H9 (cell line): Measurements from ENCODE around the gene TNIK. TPM values are rescaled to one million over a fixed set of nuclear protein-coding genes. Genes with fewer than 3 reads are reported as not detected.

Experiments used
- DNase-seq: peaks from one replicate; pipeline ENCODE4 v3.0.0-alpha.2; 2017
- H2AFZ ChIP-seq: one replicate; pipeline ENCODE4 v1.6.1; 2013; ENCODE audit warnings: mild to moderate bottlenecking, low read length, control low read depth, moderate library complexity
- H2AK5ac ChIP-seq: 2 replicates; pipeline ENCODE4 v1.6.1; 2013; ENCODE audit warnings: low read length, control low read depth, mixed read lengths; ENCODE audit not compliant: insufficient read length
- H2BK120ac ChIP-seq: one replicate; pipeline ENCODE4 v1.6.1; 2013; ENCODE audit warnings: low read depth, mild to moderate bottlenecking, low read length, control low read depth, inconsistent platforms; ENCODE audit not compliant: poor library complexity, severe bottlenecking
- H2BK12ac ChIP-seq: 2 replicates; pipeline ENCODE4 v1.6.1; 2013; ENCODE audit warnings: low read length, control low read depth, mixed read lengths, low read depth; ENCODE audit not compliant: insufficient read length
- H2BK15ac ChIP-seq: 2 replicates; pipeline ENCODE4 v1.6.1; 2013; ENCODE audit warnings: low read depth, low read length, control low read depth
- H2BK20ac ChIP-seq: one replicate; pipeline ENCODE4 v1.6.1; 2013; ENCODE audit warnings: low read depth, mild to moderate bottlenecking, low read length, control low read depth, inconsistent platforms; ENCODE audit not compliant: poor library complexity, severe bottlenecking
- H2BK5ac ChIP-seq: 2 replicates; pipeline ENCODE4 v1.6.1; 2013; ENCODE audit warnings: low read length, control low read depth, mixed read lengths; ENCODE audit not compliant: insufficient read length
- H3K14ac ChIP-seq: 2 replicates; pipeline ENCODE4 v1.6.1; 2013; ENCODE audit warnings: low read length, control low read depth; ENCODE audit not compliant: insufficient read depth
- H3K18ac ChIP-seq: 2 replicates; pipeline ENCODE4 v1.6.1; 2013; ENCODE audit warnings: low read depth, mild to moderate bottlenecking, mixed read lengths, low read length, control low read depth; ENCODE audit not compliant: insufficient read length
- H3K23ac ChIP-seq: 2 replicates; pipeline ENCODE4 v1.6.1; 2013; ENCODE audit warnings: low read length, control low read depth, mixed read lengths, low read depth; ENCODE audit not compliant: insufficient read length
- H3K23me2 ChIP-seq: 2 replicates; pipeline ENCODE4 v1.6.1; 2013; ENCODE audit warnings: low read depth, mild to moderate bottlenecking, mixed read lengths, low read length, control low read depth; ENCODE audit not compliant: insufficient read length, poor library complexity, severe bottlenecking
- H3K27ac ChIP-seq: 2 replicates; pipeline ENCODE4 v1.5.1; 2013; ENCODE audit warnings: low read length, control low read depth, mixed read lengths, low read depth; ENCODE audit not compliant: insufficient read length
- H3K27me3 ChIP-seq: 2 replicates; pipeline ENCODE4 v1.6.1; 2013; ENCODE audit warnings: low read length, control low read depth, inconsistent platforms; ENCODE audit not compliant: insufficient read depth
- H3K4ac ChIP-seq: 2 replicates; pipeline ENCODE4 v1.6.1; 2013; ENCODE audit warnings: low read depth, mild to moderate bottlenecking, control low read depth, inconsistent platforms, low read length, moderate library complexity
- H3K4me1 ChIP-seq: 2 replicates; pipeline ENCODE4 v1.6.1; 2013; ENCODE audit warnings: low read length, control low read depth, inconsistent platforms; ENCODE audit not compliant: insufficient read depth
- H3K4me2 ChIP-seq: 2 replicates; pipeline ENCODE4 v1.6.1; 2013; ENCODE audit warnings: low read length, control low read depth, mixed read lengths; ENCODE audit not compliant: insufficient read length, insufficient read depth
- H3K56ac ChIP-seq: 2 replicates; pipeline ENCODE4 v1.6.1; 2013; ENCODE audit warnings: low read depth, mild to moderate bottlenecking, mixed read lengths, low read length, control low read depth; ENCODE audit not compliant: insufficient read length
- H3K79me1 ChIP-seq: 2 replicates; pipeline ENCODE4 v1.6.1; 2013; ENCODE audit warnings: low read depth, mild to moderate bottlenecking, moderate library complexity, low read length, control low read depth, inconsistent platforms; ENCODE audit not compliant: insufficient read depth, poor library complexity, severe bottlenecking
- H3K79me2 ChIP-seq: 2 replicates; pipeline ENCODE4 v1.6.1; 2013; ENCODE audit warnings: low read length, control low read depth, inconsistent platforms; ENCODE audit not compliant: insufficient read depth
- H3K9ac ChIP-seq: 2 replicates; pipeline ENCODE4 v1.6.1; 2013; ENCODE audit warnings: low read length, control low read depth, mixed read lengths; ENCODE audit not compliant: insufficient read length; ENCODE audit errors: extremely low read depth
- H3K9me3 ChIP-seq: one replicate; pipeline ENCODE4 v1.6.1; 2013; ENCODE audit warnings: low read depth, low read length, inconsistent platforms; ENCODE audit not compliant: control insufficient read depth
- H3T11ph ChIP-seq: one replicate; pipeline ENCODE4 v1.6.1; 2013; ENCODE audit warnings: mild to moderate bottlenecking, low read length, control low read depth, inconsistent platforms
- H4K20me1 ChIP-seq: one replicate; pipeline ENCODE4 v1.6.1; 2013; ENCODE audit not compliant: control insufficient read depth, insufficient read length, insufficient read depth
- H4K5ac ChIP-seq: 2 replicates; pipeline ENCODE4 v1.6.1; 2013; ENCODE audit warnings: low read depth, mild to moderate bottlenecking, mixed read lengths, low read length, control low read depth; ENCODE audit not compliant: insufficient read length
- H4K8ac ChIP-seq: replicated peaks from 2 replicates; pipeline ENCODE4 v1.6.1; 2013; ENCODE audit warnings: low read length, control low read depth, mixed read lengths, low read depth; ENCODE audit not compliant: insufficient read length
- H4K91ac ChIP-seq: 2 replicates; pipeline ENCODE4 v1.6.1; 2013; ENCODE audit warnings: low read depth, mild to moderate bottlenecking, moderate library complexity, mixed read lengths, low read length, control low read depth; ENCODE audit not compliant: insufficient read length
- H3K27ac Mint-ChIP-seq, 3 experiments: 2 replicates in 2 of 3; 3 replicates in 1 of 3; pipeline ENCODE4 v1.8.0; 2020 to 2021; ENCODE audit warnings: mixed read lengths in 3 of 3, mild to moderate bottlenecking in 1 of 3, moderate library complexity in 1 of 3
- H3K27me3 Mint-ChIP-seq: 2 replicates; pipeline ENCODE4 v1.8.0; 2021; ENCODE audit warnings: low read depth, mild to moderate bottlenecking, moderate library complexity, mixed read lengths
- H3K36me3 Mint-ChIP-seq, 3 experiments: 2 replicates in 2 of 3; 3 replicates in 1 of 3; pipeline ENCODE4 v1.8.0; 2020 to 2021; ENCODE audit warnings: low read depth in 3 of 3, mixed read lengths in 3 of 3; ENCODE audit not compliant: insufficient read depth in 1 of 3
- H3K4me1 Mint-ChIP-seq, 2 experiments: 2 replicates each; pipeline ENCODE4 v1.8.0; 2020; ENCODE audit warnings: mixed read lengths in 2 of 2
- H3K4me3 Mint-ChIP-seq, 2 experiments: 2 replicates in 1 of 2; 3 replicates in 1 of 2; pipeline ENCODE4 v1.8.0; 2020 to 2021; ENCODE audit warnings: mild to moderate bottlenecking in 2 of 2, mixed read lengths in 2 of 2, moderate library complexity in 1 of 2
- H3K9me3 Mint-ChIP-seq, 2 experiments: 2 replicates in 1 of 2; 3 replicates in 1 of 2; pipeline ENCODE4 v1.8.0; 2020; ENCODE audit warnings: mild to moderate bottlenecking in 2 of 2, mixed read lengths in 2 of 2, moderate library complexity in 1 of 2
- CTCF ChIP-seq: fragments of 200-600 bp; sonication (generic); conservative IDR thresholded peaks from 3 replicates; pipeline ENCODE4 v1.8.0; 2021; ENCODE audit warnings: antibody characterized with exemption, mild to moderate bottlenecking
- WGBS: extraction: QIAGEN DNeasy Blood & Tissue Kit; methylation state at CpG from one replicate; pipeline ENCODE4 v1.1.7; 2013; ENCODE audit warnings: missing lambda C conversion rate, low lambda C conversion rate, mixed read lengths; ENCODE audit not compliant: insufficient read length; ENCODE audit errors: extremely low coverage; 5-methylcytosine and 5-hydroxymethylcytosine counted together
- total RNA-seq: library from RNA; stranded (reverse); gene quantifications from 2 replicates; pipeline ENCODE4 v1.2.1, GENCODE V29; 2021

Gene TNIK
- total RNA-seq, 1 experiment from 2014 or later, result 15.9 TPM

- no peaks in the 10 kb centered on the region; a peak in 1 of 5 replicates for H3K9me3 Mint-ChIP-seq
- WGBS, result no CpG with 5 or more reads among the region's 6 CpGs
- Histone ChIP-seq H3T11ph (no peak overlapping the region), H3K79me2 (no peaks in the 10 kb centered on the region), H2BK15ac (no peak overlapping the region), H3K56ac (no peak overlapping the region), H4K91ac (no peak overlapping the region), H3K14ac (no peak overlapping the region), H4K20me1 (no peaks in the 10 kb centered on the region), H2BK120ac (no peak overlapping the region), H2BK12ac (no peak overlapping the region), H3K23me2 (no peaks in the 10 kb centered on the region), H3K18ac (no peak overlapping the region), H4K8ac (no peak overlapping the region), H3K79me1 (no peaks in the 10 kb centered on the region), H3K9me3 (no peaks in the 10 kb centered on the region), H2AK5ac (no peak overlapping the region), H3K27ac (no peak overlapping the region), H3K9ac (no peak overlapping the region), H3K4me1 (no peaks in the 10 kb centered on the region), H2AFZ (no peak overlapping the region), H4K5ac (no peak overlapping the region), H3K4me2 (no peak overlapping the region), H3K23ac (no peak overlapping the region), H3K27me3 (no peaks in the 10 kb centered on the region), H2BK5ac (no peak overlapping the region), H2BK20ac (no peak overlapping the region), H3K4ac (no peak overlapping the region)
- H3K27me3 Mint-ChIP-seq, result no peaks in the 10 kb centered on the region
- H3K4me3 Mint-ChIP-seq, result no peak overlapping the region
- peak overlapping the region in 1 of 3 experiments; percentile 2; a peak in 1 of 7 replicates for H3K27ac Mint-ChIP-seq
- H3K36me3 Mint-ChIP-seq, result no peaks in the 10 kb centered on the region; a peak in 1 of 7 replicates
- peak; percentile 68 for DNase-seq
- peak; percentile 77 for TF ChIP-seq CTCF
- H3K4me1 Mint-ChIP-seq, result peaks cover 4 to 6% of the 10 kb centered on the region in 2 experiments; a peak in 2 of 4 replicates
Measured at GRCh38 chr3:171049861-171050444, 410.3 kb downstream of the TNIK start.
